Epithelial cell of esophagus (primary cell): Measurements from ENCODE around the gene ZEB2.

ENCODE experiments used
- DNase-seq: peaks from one replicate; pipeline ENCODE4 v3.0.0; 2010; ENCODE audit warnings: low read depth
- H3K4me3 ChIP-seq: 2 replicates; pipeline ENCODE4 v1.5.1; 2011; ENCODE audit warnings: mild to moderate bottlenecking, low read length, control low read depth
- CTCF ChIP-seq: IDR thresholded peaks from 2 replicates; pipeline ENCODE4 v1.5.1; 2011; ENCODE audit warnings: low read depth, mild to moderate bottlenecking, low read length, control low read depth, inconsistent platforms; ENCODE audit not compliant: insufficient read depth; ENCODE audit errors: missing control alignments

ZEB2 gene

GRCh38 chr2:144359684-144360083 lies 160.2 kb downstream of the ZEB2 start:
- no peak for TF ChIP-seq CTCF
- DNase-seq, result no peak
- no peak overlapping the region for H3K4me3 ChIP-seq

GRCh38 chr2:144358979-144359541 lies 160.9 kb downstream of the ZEB2 start:
- DNase-seq, result peak; percentile 61
- TF ChIP-seq CTCF, result no peak
- no peak overlapping the region for H3K4me3 ChIP-seq

- H3K4me3 ChIP-seq, result no peak overlapping the region
- DNase-seq, result no peak
- TF ChIP-seq CTCF, result no peak
Observed at GRCh38 chr2:144358374-144358964, 161.4 kb downstream of the ZEB2 start.

GRCh38 chr2:144357623-144358373 lies 162.1 kb downstream of the ZEB2 start:
- TF ChIP-seq CTCF, result no peak
- no peak overlapping the region for H3K4me3 ChIP-seq
- DNase-seq, result peak; percentile 96

GRCh38 chr2:144356402-144356801 lies 163.5 kb downstream of the ZEB2 start:
- TF ChIP-seq CTCF, result no peak
- no peak overlapping the region for H3K4me3 ChIP-seq
- no peak for DNase-seq

GRCh38 chr2:144354953-144355352 lies 165.0 kb downstream of the ZEB2 start:
- DNase-seq, result peak; percentile 21

More at GRCh38 chr2:144354953-144355352, 165.0 kb downstream of the ZEB2 start:
- no peak overlapping the region for H3K4me3 ChIP-seq
- no peak for TF ChIP-seq CTCF
